GM18526 (cell line): ENCODE results near the gene HPSE.

ENCODE experiments used
- POLR2A ChIP-seq: IDR thresholded peaks from 3 replicates; pipeline ENCODE4 v1.6.1; 2011; ENCODE audit not compliant: insufficient read length; ENCODE audit errors: extremely low read depth

Gene HPSE

DNA sequence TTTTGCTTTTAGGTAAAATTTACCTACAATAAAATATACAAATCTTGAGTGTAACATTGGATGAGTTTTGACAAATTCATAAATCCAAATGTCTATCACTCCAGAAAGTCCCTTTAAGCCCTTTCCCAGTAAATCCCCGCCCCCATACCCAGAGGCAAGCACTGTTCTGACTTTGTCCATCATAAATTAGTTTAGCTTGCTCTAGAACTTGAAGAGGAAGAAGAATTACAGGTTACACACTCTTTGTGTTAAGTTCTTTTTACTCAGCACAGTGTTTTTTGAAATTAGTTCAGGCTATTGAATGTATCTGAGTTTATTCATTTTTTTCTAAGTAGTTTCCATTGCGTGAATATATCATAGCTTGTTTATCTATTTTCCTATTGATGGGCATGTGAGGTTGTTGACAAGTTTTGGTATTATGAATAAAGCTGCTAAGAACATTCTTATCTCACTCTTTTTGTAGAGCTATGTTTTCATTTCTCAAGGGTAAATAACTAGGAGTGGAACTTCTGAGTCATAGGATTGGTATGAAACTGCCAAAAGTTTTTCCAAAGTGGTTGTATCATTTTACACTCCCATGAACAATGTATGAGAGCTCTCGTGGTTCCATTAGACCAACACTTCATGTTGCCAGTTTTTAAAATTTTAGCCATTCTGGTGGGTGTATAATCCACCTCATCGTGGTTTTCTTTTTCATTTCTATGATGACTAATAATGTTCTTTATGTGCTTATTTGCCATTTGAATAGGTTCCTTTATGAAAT lies 22.4 kb upstream of the HPSE start:
- TF ChIP-seq POLR2A = no peak

GRCh38 chr4:83353516-83353915 lies 18.9 kb upstream of the HPSE start:
- TF ChIP-seq POLR2A = no peak

DNA sequence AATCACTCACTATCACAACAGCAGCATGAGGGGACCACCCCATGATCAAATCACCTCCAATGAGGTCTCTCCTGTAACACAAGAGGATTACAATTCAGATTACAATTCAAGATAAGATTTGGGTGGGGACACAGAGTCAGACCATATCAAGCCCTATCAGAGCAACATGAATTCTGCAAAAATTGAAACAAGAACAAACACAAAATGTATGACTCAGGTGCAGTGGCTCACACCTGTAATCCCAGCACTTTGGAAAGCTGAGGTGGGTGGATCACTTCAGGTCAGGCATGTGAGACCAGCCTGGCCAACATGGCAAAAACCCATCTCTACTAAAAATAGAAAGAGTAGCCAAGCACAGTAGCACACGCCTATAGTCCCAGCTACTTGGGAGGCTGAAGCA lies 13.4 kb upstream of the HPSE start:
- TF ChIP-seq POLR2A = no peak

DNA sequence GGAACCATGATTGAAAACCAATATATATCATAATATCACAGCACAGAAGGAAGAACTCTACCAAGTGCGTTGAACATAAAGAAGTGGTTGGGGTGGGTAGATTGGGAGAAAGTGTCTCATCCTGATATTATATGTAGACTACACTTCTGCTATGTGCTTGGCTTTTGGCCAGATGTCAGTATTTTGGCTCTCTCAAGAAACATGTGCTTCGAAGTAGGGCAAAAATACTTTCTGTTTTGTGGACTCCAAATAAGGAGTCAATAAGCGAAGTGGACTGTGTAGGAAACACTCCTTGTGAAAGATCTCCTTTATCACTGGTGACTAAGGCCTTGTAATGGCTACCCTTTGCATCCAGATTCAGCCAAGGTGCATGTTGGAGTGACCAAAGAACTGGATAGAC lies 7.8 kb upstream of the HPSE start:
- TF ChIP-seq POLR2A = no peak

DNA sequence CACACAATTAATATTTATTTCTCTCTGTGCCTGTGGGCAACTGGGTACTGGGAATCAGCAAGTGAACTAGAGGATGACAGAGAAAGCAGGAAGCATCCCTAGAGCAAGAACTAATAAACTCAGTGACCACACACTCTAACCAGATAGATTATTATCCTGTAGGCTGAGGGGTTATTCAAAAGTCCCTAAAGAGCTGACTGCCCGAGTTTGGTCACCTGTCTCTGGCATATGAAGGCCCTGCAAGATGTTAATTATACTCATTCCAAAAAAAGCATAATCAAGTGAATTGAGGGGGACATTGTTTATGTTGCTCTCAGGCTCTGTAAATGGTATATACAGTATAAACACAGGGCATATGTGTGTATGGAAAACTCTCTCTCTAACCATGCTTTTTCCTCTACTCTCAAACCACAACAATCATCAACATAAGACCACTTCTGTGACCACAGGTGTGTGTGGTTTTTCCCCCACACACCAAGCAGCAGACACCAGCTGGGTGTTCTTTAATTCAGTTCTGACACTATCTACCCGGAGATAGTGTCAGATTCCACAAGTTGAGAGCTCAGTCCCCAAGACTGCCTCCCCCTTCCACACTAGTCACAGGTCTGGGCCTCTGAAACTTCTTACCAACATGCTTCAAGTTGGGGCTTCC lies 6.2 kb upstream of the HPSE start:
- no peak for TF ChIP-seq POLR2A

DNA sequence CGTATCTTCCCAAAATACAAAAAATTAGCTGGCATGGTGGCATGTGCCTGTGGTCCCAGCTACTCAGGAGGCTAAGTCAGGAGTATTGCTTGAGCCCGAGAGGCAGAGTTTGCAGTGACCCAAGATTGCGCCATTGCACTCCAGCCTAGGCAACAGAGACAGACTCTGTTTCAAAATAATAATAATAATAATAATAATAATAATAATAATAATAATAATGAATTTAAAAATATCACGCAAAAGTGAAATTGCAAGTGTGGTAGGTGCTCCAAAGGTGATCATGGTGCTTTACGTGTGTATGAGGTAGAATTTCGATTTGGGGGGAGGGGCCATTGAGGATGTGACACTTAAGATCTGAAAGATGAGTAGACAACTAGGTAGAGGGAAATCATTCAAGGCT lies 4.9 kb upstream of the HPSE start:
- no peak for TF ChIP-seq POLR2A

DNA sequence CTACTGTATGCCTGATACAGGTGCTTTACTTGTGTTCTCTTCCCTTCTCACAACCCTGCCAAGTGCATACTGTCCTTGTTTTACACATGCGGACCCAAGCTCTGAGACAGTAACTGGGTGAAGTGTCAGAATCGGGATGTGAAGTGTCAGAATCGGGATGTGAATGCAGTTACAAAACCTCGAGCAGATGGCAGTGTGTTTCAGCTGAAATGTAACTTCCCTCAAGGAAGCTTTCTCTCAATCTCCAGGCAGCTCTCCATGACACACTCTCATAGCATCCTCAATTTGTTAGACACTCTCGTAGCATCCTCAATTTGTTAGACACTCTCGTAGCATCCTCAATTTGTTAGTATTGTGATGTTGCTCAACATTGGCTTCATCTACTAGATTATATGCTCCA lies 1.1 kb upstream of the HPSE start:
- no peak for TF ChIP-seq POLR2A

DNA sequence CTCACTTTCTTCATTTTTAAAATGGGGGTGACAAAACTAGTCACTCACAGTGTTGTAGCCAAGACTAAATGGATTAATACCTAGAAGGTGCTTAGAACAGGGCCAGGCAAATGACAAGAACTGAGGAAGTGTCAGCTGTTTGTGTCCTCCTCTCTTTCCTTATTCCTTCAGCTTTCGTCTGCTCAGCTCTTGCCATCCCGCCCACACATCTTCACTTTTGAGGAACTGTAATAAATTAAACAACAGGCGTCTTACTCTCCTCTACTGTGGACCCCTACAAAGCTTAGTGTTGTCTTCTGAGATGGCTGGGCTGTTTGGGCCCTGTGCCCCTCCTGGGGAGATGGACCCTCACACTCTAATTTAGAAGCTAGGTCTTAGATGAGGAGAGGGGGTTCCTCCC lies 2.7 kb downstream of the HPSE start:
- no peak for TF ChIP-seq POLR2A

- TF ChIP-seq POLR2A = no peak
Observed at GRCh38 chr4:83329521-83330110, 5.0 kb downstream of the HPSE start.

DNA sequence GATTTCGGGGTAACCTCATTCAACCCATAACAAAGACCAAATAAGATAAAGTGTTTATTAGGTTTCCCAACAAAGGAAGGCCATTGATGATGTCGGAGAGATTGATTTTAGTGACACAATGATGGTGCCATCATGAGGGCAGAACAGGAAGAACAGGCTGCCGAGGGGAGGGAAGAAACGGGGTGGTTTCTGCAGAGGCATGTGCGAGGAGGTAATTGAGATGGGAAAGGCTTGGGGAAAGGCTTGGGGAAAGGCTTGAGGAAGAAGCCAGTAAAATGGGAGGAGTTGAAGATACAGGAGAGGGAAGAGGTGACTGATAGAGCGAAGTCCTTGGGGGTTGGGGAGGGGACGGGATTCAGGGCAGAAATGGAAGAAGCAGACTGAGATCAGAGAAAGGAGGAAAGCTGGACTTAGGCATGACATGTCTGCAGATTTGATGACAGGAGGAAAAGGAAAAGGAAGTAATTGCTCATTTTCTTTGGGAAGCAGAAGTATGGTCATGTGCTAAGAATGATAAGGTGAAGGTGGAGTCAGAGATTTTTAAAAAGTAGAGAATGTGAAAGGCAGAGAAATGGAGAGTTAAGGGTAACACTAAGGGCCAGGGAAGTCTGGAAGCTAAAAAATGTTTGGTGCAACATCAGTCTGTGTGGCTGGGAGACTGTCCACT lies 6.0 kb downstream of the HPSE start:
- no peak for TF ChIP-seq POLR2A

- no peak for TF ChIP-seq POLR2A
Observed at GRCh38 chr4:83326546-83326945, 8.1 kb downstream of the HPSE start.

- TF ChIP-seq POLR2A = no peak
Observed at GRCh38 chr4:83323136-83323535, 11.5 kb downstream of the HPSE start.

DNA sequence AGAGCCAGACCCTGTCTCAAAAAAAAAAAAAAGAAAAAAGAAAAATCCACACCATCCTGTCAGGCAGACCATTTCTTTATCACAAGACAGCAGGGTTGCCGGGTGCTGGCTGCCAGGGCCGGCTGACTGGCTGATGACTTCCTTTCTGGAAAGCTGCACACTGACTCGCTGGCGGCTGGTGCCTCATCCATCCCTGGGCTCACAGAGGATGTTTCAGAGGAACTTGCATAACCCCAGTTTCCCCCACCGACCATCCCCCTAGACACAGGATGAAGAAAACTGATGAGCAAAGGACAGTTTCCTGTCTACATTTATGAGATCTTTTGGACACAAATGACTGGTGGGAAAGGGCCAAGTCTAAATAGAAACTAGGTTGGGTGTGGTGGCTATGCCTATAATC lies 14.1 kb downstream of the HPSE start:
- TF ChIP-seq POLR2A = no peak

DNA sequence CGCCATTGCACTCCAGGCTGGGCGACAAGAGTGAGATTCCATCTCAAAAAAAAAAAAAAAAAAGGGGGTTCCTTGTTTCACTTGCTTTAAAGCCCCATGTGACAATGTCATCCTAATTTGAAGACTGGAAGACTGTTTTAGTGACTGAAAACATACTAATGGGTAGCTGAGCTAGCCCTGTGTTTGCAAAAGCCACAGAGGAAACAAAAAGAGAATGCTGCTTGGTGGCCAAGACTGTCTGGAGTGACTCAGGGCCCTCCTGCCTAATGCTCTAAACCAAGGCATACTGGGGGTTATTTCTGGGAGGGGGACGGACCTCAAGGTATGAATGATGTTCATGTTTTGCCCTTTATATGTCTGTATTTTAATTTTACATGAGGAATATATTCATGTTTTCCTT lies 16.0 kb downstream of the HPSE start:
- no peak for TF ChIP-seq POLR2A

DNA sequence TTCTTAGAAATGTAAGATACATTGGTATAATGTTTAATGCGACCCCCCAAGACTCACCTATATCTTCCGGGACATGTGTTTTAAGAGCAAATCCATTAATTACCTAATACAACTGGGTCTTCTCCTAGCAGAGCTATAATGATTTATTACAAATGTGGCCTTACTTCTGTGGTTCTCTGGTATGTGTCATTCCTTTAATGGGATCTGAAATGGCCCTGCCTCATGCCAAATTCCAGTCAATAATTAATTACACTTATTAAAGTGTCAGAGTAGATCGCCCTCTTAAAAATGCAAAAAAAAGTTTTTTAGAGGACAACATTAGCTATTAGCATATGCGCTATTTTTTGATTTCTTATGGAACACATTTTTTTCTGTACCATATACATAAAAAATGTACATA lies 17.0 kb downstream of the HPSE start:
- no peak for TF ChIP-seq POLR2A
